Stimulated activated naive CD8-positive, alpha-beta T cell treated with anti-CD3 and anti-CD28 coated beads, Interleukin-15, Interleukin-2, amounts not matched to agents 100 ng/mL and 50 ng/mL, for 24 hours (primary cell): ENCODE results near the gene ALPP.
A peak's percentile ranks its signal among the peaks of the same experiment; 100 is the strongest.
"Not testable (repeated sequence)": the region's sequence is repeated elsewhere in the genome, so short reads cannot be mapped to it uniquely, and the experiment has no call there.

ENCODE experiments used
- H3K27ac Mint-ChIP-seq: one replicate; pipeline ENCODE4 v1.8.0; 2021; ENCODE audit warnings: mild to moderate bottlenecking, mixed read lengths
- H3K27me3 Mint-ChIP-seq: one replicate; pipeline ENCODE4 v1.8.0; 2021; ENCODE audit warnings: mixed read lengths
- H3K36me3 Mint-ChIP-seq: one replicate; pipeline ENCODE4 v1.8.0; 2021; ENCODE audit warnings: low read depth, mixed read lengths
- H3K4me1 Mint-ChIP-seq: one replicate; pipeline ENCODE4 v1.8.0; 2021; ENCODE audit warnings: low read depth, mixed read lengths
- H3K4me3 Mint-ChIP-seq: one replicate; pipeline ENCODE4 v1.8.0; 2021; ENCODE audit warnings: mild to moderate bottlenecking, mixed read lengths
- H3K9me3 Mint-ChIP-seq: one replicate; pipeline ENCODE4 v1.8.0; 2021; ENCODE audit warnings: mixed read lengths

ALPP gene

GRCh38 chr2:232350804-232351685, 27.5 kb upstream of the ALPP start:
- Mint-ChIP-seq H3K4me1 (no peaks in the 10 kb centered on the region), H3K36me3 (no peaks in the 10 kb centered on the region), H3K4me3 (no peak overlapping the region), H3K9me3 (no peaks in the 10 kb centered on the region), H3K27ac (no peak overlapping the region), H3K27me3 (peaks cover 20% of the 10 kb centered on the region)

DNA sequence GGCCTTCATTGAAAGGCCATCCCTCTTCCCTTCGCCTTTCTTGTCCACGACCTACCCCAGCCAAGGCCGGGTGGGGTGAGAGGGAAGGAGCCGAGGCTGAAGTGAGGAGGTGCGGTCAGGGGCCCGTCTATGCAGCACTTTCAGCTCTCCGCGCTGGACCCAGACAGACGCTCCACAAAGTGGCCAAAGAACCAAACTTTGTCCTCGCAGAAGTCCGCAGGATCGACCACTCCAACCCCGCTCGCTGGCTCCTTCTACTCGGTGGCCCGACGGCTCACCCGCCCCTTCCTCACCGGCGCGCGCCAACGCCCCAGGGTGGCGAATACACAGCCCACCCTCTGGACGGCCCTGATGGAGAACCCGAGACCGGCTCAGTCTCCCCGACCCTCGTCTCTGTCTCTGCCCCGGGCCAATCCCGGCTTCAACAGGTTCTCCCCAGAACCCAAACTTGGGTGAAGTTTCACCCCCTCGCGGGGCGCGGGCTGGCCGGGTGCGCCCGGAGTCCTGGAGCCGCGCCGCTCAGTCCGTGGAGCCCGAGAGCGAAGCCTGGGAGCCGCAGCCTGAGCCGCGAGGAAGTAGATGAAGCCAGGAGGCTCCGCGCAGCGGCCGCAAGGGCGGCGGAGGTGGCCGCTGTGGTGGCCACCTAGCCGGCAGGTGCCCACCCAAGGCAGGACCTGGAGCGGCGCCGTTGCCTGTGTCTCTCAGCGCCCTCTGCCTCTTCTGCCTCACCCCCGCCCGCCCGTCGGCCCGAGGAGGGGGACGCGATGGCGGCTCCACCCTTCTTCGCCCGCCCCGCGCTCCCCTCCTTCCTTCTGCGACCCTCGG, 26.7 kb upstream of the ALPP start:
- Mint-ChIP-seq H3K27ac (no peak overlapping the region), H3K27me3 (peaks cover 20% of the 10 kb centered on the region), H3K4me3 (no peak overlapping the region), H3K36me3 (no peaks in the 10 kb centered on the region), H3K9me3 (no peaks in the 10 kb centered on the region), H3K4me1 (no peaks in the 10 kb centered on the region)

- no peak overlapping the region for H3K27ac Mint-ChIP-seq
- H3K4me3 Mint-ChIP-seq = no peak overlapping the region
- H3K4me1 Mint-ChIP-seq = no peaks in the 10 kb centered on the region
- no peaks in the 10 kb centered on the region for H3K36me3 Mint-ChIP-seq
- H3K27me3 Mint-ChIP-seq = peaks cover 20% of the 10 kb centered on the region
- no peaks in the 10 kb centered on the region for H3K9me3 Mint-ChIP-seq
These were observed 25.9 kb upstream of the ALPP start for GRCh38 chr2:232352511-232353091.

GRCh38 chr2:232353096-232353495, 25.5 kb upstream of the ALPP start:
- H3K4me3 Mint-ChIP-seq = no peak overlapping the region
- no peaks in the 10 kb centered on the region for H3K9me3 Mint-ChIP-seq
- H3K27ac Mint-ChIP-seq = no peak overlapping the region
- no peaks in the 10 kb centered on the region for H3K4me1 Mint-ChIP-seq
- H3K36me3 Mint-ChIP-seq = no peaks in the 10 kb centered on the region
- peaks cover 20% of the 10 kb centered on the region for H3K27me3 Mint-ChIP-seq

DNA sequence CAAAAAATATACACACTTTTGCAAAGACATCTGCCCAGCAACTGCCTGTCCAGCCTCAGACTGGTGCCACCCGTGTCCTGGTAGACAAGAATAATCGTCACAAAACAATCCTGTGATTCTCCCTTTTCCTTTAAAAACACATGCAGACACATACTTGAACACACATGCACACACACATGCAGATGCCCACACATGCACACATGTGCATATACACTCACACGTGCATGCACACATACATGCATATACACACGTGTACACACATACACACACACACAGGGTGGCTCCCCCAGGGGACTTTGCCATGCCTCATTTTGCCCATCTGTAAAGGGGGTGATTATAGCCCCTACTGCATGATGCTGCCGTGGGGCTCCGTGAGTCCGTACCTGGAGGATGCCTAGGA, 24.9 kb upstream of the ALPP start:
- Mint-ChIP-seq H3K36me3 (no peaks in the 10 kb centered on the region), H3K27me3 (peaks cover 20% of the 10 kb centered on the region), H3K4me1 (no peaks in the 10 kb centered on the region), H3K9me3 (no peaks in the 10 kb centered on the region), H3K4me3 (no peak overlapping the region), H3K27ac (no peak overlapping the region)

DNA sequence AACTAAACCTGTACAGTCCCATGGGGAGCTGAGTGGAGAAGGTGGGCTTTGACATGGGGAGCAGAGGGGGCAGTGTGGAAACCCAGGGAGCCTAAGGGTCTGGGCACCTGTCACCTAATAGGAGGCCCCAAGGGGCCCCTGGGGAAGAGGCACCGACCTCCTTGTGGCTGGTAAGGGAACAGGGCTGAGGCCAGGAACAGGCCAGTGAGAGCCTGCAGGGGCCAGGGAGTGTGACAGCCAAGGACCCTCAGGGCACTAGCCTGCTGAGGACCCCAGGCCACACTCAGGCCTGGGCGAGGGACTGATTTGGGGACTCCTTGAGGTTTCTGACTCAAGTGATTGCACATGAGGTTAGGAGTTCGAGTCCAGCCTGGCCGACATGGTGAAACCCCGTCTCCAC, 24.5 kb upstream of the ALPP start:
- H3K36me3 Mint-ChIP-seq = no peaks in the 10 kb centered on the region
- no peak overlapping the region for H3K27ac Mint-ChIP-seq
- H3K9me3 Mint-ChIP-seq = no peaks in the 10 kb centered on the region
- H3K4me3 Mint-ChIP-seq = no peak overlapping the region
- H3K4me1 Mint-ChIP-seq = no peaks in the 10 kb centered on the region
- peaks cover 20% of the 10 kb centered on the region for H3K27me3 Mint-ChIP-seq

GRCh38 chr2:232361646-232362045, 16.9 kb upstream of the ALPP start:
- H3K27me3 Mint-ChIP-seq = no peaks in the 10 kb centered on the region
- H3K9me3 Mint-ChIP-seq = no peaks in the 10 kb centered on the region
- H3K4me3 Mint-ChIP-seq = no peak overlapping the region
- no peaks in the 10 kb centered on the region for H3K36me3 Mint-ChIP-seq
- H3K27ac Mint-ChIP-seq = no peak overlapping the region
- H3K4me1 Mint-ChIP-seq = peaks cover 16% of the 10 kb centered on the region

DNA sequence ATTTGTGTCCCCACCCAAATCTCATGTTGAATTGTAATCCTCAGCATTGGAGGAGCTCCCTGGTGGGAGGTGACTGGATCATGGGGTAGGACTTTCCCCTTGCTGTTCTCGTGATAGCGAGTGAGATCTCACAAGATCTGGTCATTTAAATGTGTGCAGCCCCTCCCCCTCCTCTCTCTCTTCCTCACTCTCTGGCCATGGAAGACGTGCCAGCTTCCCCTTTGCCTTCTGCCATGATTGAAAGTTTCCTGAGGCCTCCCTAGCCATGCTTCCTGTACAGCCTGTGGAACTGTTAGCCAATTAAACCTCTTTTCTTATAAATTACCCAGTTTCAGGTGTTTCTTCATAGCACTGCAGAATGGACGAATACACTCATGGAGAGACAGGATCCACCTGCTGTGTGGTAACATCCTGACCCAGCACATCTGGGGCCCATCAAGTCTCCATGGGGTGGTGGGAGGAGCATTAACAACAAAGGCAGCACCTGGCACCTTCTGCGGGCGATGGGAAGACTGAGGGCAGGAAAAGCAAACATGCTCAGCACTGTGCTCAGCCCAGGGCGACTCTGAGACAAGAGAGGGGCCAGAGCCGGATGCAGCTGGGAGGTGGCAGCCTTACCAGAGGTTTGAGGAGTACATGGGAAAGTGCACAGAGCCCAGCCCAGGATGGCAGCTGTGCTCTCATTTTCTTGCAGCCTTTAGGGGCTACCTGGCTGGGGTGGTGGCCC, 16.2 kb upstream of the ALPP start:
- Mint-ChIP-seq H3K9me3 (no peaks in the 10 kb centered on the region), H3K27ac (no peak overlapping the region)

DNA sequence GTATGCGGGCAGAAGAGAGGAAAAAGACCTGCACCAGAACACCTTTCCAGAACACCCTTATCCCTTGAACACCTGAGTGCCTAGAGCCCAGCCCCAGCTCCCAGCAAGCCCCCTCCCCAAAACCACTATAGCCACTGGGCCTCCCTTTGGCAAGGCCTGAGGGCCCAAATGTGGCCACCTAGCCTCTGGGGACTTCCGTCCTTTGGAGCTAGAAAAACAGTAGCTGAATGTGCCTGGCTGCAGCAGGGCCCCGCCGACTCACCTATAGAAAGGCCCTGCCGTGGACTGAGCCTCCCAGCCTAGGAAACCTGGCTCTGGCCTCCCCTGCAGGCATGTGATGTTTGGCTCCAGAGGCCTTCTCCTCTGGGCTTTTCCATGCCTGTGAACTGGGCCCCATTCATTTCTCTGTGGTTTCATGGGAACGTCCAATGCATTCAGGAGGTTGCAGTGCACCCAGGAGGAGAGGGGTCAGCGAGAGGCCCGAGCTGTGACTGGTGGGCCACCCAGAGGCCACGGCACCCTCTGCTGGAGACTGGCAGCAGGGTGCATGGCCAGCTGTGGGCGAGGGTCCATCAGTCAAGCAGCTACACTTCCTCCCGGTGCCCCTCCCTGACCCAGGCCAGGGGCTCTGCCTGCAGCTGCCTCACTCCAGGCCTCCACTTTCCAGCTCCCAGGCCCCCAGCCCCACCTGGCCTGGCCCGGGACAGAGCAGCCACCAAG, 15.3 kb upstream of the ALPP start:
- Mint-ChIP-seq H3K4me1 (peaks cover 16% of the 10 kb centered on the region), H3K4me3 (peak overlapping the region; percentile 68), H3K27ac (peak overlapping the region; percentile 34)
- not testable (repeated sequence) for H3K27me3 Mint-ChIP-seq, H3K9me3 Mint-ChIP-seq, H3K36me3 Mint-ChIP-seq

More for the DNA sequence above, 16.2 kb upstream of the ALPP start:
- Mint-ChIP-seq H3K27me3 (no peaks in the 10 kb centered on the region), H3K4me3 (no peak overlapping the region), H3K36me3 (no peaks in the 10 kb centered on the region), H3K4me1 (peaks cover 16% of the 10 kb centered on the region)

- Mint-ChIP-seq H3K36me3 (no peaks in the 10 kb centered on the region), H3K4me3 (peak overlapping the region; percentile 68), H3K9me3 (no peaks in the 10 kb centered on the region), H3K27ac (peak overlapping the region; percentile 34), H3K4me1 (peaks cover 16% of the 10 kb centered on the region), H3K27me3 (no peaks in the 10 kb centered on the region)
These were observed 14.6 kb upstream of the ALPP start for GRCh38 chr2:232363784-232364615.

DNA sequence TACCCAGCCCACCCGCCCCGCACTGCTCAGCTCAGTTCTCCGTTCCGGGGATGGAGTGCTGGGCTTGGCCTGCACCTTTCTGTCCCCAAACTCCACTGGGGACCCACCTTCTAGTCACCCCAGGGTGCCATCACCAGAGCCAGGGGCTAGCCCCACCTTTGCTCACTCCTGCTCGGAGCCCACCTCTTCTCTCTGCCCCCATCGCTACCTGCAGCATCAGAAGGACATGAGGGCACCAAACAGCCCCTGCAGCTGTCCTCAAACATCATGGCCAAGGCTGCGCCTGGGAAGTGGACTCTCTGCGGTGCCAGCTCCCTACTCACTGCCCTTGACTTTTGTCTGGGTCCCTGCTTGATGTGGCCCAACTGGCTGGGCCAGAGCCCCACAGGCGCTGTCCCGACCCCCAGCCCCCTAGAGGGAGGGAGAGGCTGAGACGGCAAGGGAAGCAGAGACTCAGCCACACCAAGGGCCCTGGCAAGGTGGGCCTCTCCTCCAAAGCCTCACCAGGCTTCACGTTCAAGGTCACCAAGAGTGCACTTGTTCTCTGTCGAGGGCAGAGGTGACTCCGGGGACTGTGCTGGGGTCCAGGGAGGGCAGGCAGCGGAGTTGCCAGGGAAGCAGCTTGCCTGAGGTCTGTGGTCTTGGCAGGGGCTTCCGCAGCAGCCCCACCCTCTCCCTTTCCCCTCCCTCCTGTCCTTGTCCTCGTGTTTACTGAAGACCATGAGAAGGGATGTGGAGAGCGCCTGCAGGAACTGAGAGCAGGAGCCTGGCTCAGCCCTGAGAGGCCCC, 13.6 kb upstream of the ALPP start:
- H3K27ac Mint-ChIP-seq, H3K36me3 Mint-ChIP-seq, H3K4me3 Mint-ChIP-seq, H3K27me3 Mint-ChIP-seq, H3K9me3 Mint-ChIP-seq: not testable (repeated sequence)
- H3K4me1 Mint-ChIP-seq = peaks cover 16% of the 10 kb centered on the region

- Mint-ChIP-seq H3K4me3 (no peak overlapping the region), H3K9me3 (no peaks in the 10 kb centered on the region), H3K27me3 (no peaks in the 10 kb centered on the region), H3K4me1 (peaks cover 16% of the 10 kb centered on the region), H3K27ac (no peak overlapping the region), H3K36me3 (no peaks in the 10 kb centered on the region)
These were observed 12.8 kb upstream of the ALPP start for GRCh38 chr2:232365621-232366321.
